Activated T-cell treated with anti-CD3 and anti-CD28 coated beads for 1 hour (primary cell): Measurements from ENCODE around the gene SMG1.
A peak's percentile ranks its signal among the peaks of the same experiment; 100 is the strongest.
"Not testable (repeated sequence)": the region's sequence is repeated elsewhere in the genome, so short reads cannot be mapped to it uniquely, and the experiment has no call there.

ENCODE experiments used
- DNase-seq: peaks from one replicate; pipeline ENCODE4 v3.0.0-alpha.2; 2020; ENCODE audit warnings: low read depth

Gene SMG1

GRCh38 chr16:18925986-18926865, at the start of gene SMG1:
Gene SMG1 (minus strand): TSS chr16:18926408. CDS start chr16:18926041, 367 bp downstream.
- DNase-seq = peak; percentile 87

- DNase-seq = no peak
Observed at GRCh38 chr16:18975109-18975508, 48.9 kb upstream of the SMG1 start.

GRCh38 chr16:18969855-18970240, 43.6 kb upstream of the SMG1 start:
- no peak for DNase-seq

GRCh38 chr16:18969050-18969854, 43.0 kb upstream of the SMG1 start:
- DNase-seq = peak; percentile 77

- no peak for DNase-seq
Observed at GRCh38 chr16:18966791-18967190, 40.6 kb upstream of the SMG1 start.

GRCh38 chr16:18965555-18965954, 39.3 kb upstream of the SMG1 start:
- DNase-seq = no peak

- no peak for DNase-seq
Observed at GRCh38 chr16:18959031-18959505, 32.9 kb upstream of the SMG1 start.

- no peak for DNase-seq
Observed at GRCh38 chr16:18958621-18959029, 32.4 kb upstream of the SMG1 start.

GRCh38 chr16:18956658-18957241, 30.5 kb upstream of the SMG1 start:
- not testable (repeated sequence) for DNase-seq

- DNase-seq = not testable (repeated sequence)
Observed at GRCh38 chr16:18955874-18956580, 29.8 kb upstream of the SMG1 start.

- DNase-seq = no peak
Observed at GRCh38 chr16:18953547-18953946, 27.3 kb upstream of the SMG1 start.

- no peak for DNase-seq
Observed at GRCh38 chr16:18950469-18951185, 24.4 kb upstream of the SMG1 start.

- no peak for DNase-seq
Observed at GRCh38 chr16:18948372-18949020, 22.3 kb upstream of the SMG1 start.

GRCh38 chr16:18945233-18945632, 19.0 kb upstream of the SMG1 start:
- DNase-seq = no peak

- no peak for DNase-seq
Observed at GRCh38 chr16:18943414-18943813, 17.2 kb upstream of the SMG1 start.

GRCh38 chr16:18942061-18942460, 15.9 kb upstream of the SMG1 start:
- DNase-seq = no peak

- no peak for DNase-seq
Observed at GRCh38 chr16:18941471-18941870, 15.3 kb upstream of the SMG1 start.

- DNase-seq = no peak
Observed at GRCh38 chr16:18938986-18939385, 12.8 kb upstream of the SMG1 start.

- no peak for DNase-seq
Observed at GRCh38 chr16:18937390-18937789, 11.2 kb upstream of the SMG1 start.

- no peak for DNase-seq
Observed at GRCh38 chr16:18936727-18937340, 10.6 kb upstream of the SMG1 start.
